GM12878 (cell line): ENCODE measurements around the gene FOXP4.

ENCODE experiments used
- BHLHE40 ChIP-seq, 2 experiments: fragments of 450-650 bp in 1 of 2; IDR thresholded peaks; 2 replicates each; pipeline ENCODE4 v1.6.1; 2011 to 2017; ENCODE audit warnings: low read depth in 2 of 2, borderline replicate concordance in 1 of 2, improper control_type of control experiment in 1 of 2, low read length in 1 of 2, mild to moderate bottlenecking in 1 of 2
- ETV6 ChIP-seq, 2 experiments: fragments of 450-650 bp in 1 of 2; IDR thresholded peaks in 1 of 2; conservative IDR thresholded peaks in 1 of 2; 2 replicates each; pipeline ENCODE4 v1.6.1; 2014; ENCODE audit warnings: antibody characterized with exemption in 1 of 2, borderline replicate concordance in 1 of 2, low read depth in 1 of 2, mild to moderate bottlenecking in 1 of 2, moderate library complexity in 1 of 2
- JUNB ChIP-seq: IDR thresholded peaks from 2 replicates; pipeline ENCODE4 v1.6.1; 2016; ENCODE audit warnings: antibody characterized with exemption, mild to moderate bottlenecking
- POLR2A ChIP-seq: IDR thresholded peaks from 2 replicates; pipeline ENCODE4 v1.6.1; 2011; ENCODE audit warnings: low read depth, mild to moderate bottlenecking, low read length
- PRDM15 ChIP-seq: fragments of 450-650 bp; formaldehyde crosslinking; IDR thresholded peaks from 2 replicates; pipeline ENCODE4 v1.4.0; 2020; ENCODE audit warnings: mild to moderate bottlenecking, moderate library complexity
- REST ChIP-seq: IDR thresholded peaks from 2 replicates; pipeline ENCODE4 v1.6.1; 2012; ENCODE audit warnings: mild to moderate bottlenecking, low read depth, low read length

- TF ChIP-seq JUNB (no peak), BHLHE40 (IDR thresholded peaks at IDR 0.05; ENCODE audit: borderline replicate concordance in 1 of 2, low read depth in 2 of 2, low read length in 1 of 2) (no peak), ETV6 (conservative IDR thresholded peaks at IDR 0.05 in 1 of 2, IDR thresholded peaks at IDR 0.05 in 1 of 2; ENCODE audit: borderline replicate concordance in 1 of 2, low read depth in 1 of 2) (no peak), REST (no peak), POLR2A (no peak), PRDM15 (no peak)
Observed at GRCh38 chr6:41641352-41641925, 95.3 kb downstream of the FOXP4 start.
